MCF 10A (cell line): ENCODE measurements around the gene COPS3. TPM values are rescaled to one million over a fixed set of nuclear protein-coding genes. Genes with fewer than 3 reads are reported as not detected.
A peak's percentile ranks its signal among the peaks of the same experiment; 100 is the strongest.

Source experiments
- BruUV-seq: library from RNA; stranded (reverse); fragments of 400-500 nt; replicated peaks from 2 replicates; lab custom pipeline; 2021; lab: Mats Ljungman, UMichigan
- CTCF ChIA-PET: fragments of 300-600 bp; sonication (Branson Sonifier 250); formaldehyde crosslinking; extraction: SDS; loops from one replicate; lab custom pipeline; 2021; ENCODE audit warnings: antibody characterized with exemption, inconsistent platforms; lab: Yijun Ruan, JAX
- POLR2A ChIA-PET: fragments of 300-600, 350-650 bp; sonication (Branson Sonifier 250); formaldehyde crosslinking; extraction: SDS; loops from one replicate; lab custom pipeline; 2020; ENCODE audit warnings: antibody characterized with exemption, inconsistent platforms; lab: Yijun Ruan, JAX
- DNase-seq: peaks from one replicate; pipeline ENCODE4 v3.0.0-alpha.2; 2018; ENCODE audit not compliant: unreplicated experiment
- H3K27ac Mint-ChIP-seq: one replicate; pipeline ENCODE4 v1.8.0; 2022; ENCODE audit warnings: mild to moderate bottlenecking, low read depth, mixed read lengths; ENCODE audit not compliant: unreplicated experiment
- H3K27me3 Mint-ChIP-seq: one replicate; pipeline ENCODE4 v1.8.0; 2022; ENCODE audit warnings: mixed read lengths; ENCODE audit not compliant: insufficient read depth, unreplicated experiment
- H3K36me3 Mint-ChIP-seq: one replicate; pipeline ENCODE4 v1.8.0; 2022; ENCODE audit warnings: mild to moderate bottlenecking, moderate library complexity, mixed read lengths; ENCODE audit not compliant: insufficient read depth, unreplicated experiment
- H3K4me1 Mint-ChIP-seq: one replicate; pipeline ENCODE4 v1.8.0; 2022; ENCODE audit warnings: mixed read lengths; ENCODE audit not compliant: insufficient read depth, unreplicated experiment
- H3K4me3 Mint-ChIP-seq: one replicate; pipeline ENCODE4 v1.8.0; 2022; ENCODE audit warnings: mild to moderate bottlenecking, moderate library complexity, mixed read lengths; ENCODE audit not compliant: unreplicated experiment
- H3K9me3 Mint-ChIP-seq: one replicate; pipeline ENCODE4 v1.8.0; 2022; ENCODE audit warnings: mixed read lengths; ENCODE audit not compliant: unreplicated experiment
- intact Hi-C: fragments of 100-400 bp; cut with micrococcal nuclease; formaldehyde crosslinking; loops from 2 replicates; pipeline ENCODE4 v1.14.1; 2022
- total RNA-seq: library from RNA; stranded (reverse); gene quantifications from 2 replicates; pipeline ENCODE4 v1.2.3, GENCODE V29; 2022
- TF ChIP-seq, protein P1 (sequence below): fragments of 200-600 bp; IDR thresholded peaks from one replicate; pipeline ENCODE4 v1.8.0; 2022; ENCODE audit warnings: antibody characterized with exemption, mild to moderate bottlenecking; ENCODE audit not compliant: unreplicated experiment

The COPS3 gene
- total RNA-seq, 1 experiment from 2014 or later, result 91.8 TPM

DNA sequence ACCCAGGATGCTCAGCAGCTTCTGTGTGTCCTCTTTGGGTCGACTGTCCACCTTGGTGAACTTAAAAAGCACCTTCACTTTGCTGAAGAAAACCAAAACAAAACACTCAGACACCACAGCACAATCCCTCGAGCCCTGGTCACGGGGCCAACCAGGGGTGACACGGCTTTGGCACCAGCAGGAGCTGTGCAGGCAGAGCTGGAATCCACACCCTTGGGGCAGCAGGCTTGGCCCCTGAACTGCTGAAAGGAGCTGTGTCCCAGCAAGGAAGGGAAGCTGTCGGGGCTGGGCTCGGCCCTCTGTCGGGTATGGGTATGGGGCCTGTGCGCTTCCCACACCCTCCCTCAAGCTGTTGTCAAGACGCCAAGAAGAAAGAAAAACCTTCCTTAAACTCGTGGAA lies 67.3 kb downstream of the COPS3 start:
- Mint-ChIP-seq H3K4me3 (no peak overlapping the region), H3K36me3 (peaks cover 77% of the 10 kb centered on the region), H3K27ac (no peak overlapping the region), H3K27me3 (no peaks in the 10 kb centered on the region), H3K4me1 (no peaks in the 10 kb centered on the region), H3K9me3 (no peaks in the 10 kb centered on the region)
- TF ChIP-seq, protein P1, sequence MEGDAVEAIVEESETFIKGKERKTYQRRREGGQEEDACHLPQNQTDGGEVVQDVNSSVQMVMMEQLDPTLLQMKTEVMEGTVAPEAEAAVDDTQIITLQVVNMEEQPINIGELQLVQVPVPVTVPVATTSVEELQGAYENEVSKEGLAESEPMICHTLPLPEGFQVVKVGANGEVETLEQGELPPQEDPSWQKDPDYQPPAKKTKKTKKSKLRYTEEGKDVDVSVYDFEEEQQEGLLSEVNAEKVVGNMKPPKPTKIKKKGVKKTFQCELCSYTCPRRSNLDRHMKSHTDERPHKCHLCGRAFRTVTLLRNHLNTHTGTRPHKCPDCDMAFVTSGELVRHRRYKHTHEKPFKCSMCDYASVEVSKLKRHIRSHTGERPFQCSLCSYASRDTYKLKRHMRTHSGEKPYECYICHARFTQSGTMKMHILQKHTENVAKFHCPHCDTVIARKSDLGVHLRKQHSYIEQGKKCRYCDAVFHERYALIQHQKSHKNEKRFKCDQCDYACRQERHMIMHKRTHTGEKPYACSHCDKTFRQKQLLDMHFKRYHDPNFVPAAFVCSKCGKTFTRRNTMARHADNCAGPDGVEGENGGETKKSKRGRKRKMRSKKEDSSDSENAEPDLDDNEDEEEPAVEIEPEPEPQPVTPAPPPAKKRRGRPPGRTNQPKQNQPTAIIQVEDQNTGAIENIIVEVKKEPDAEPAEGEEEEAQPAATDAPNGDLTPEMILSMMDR, result no peak
- POLR2A ChIA-PET, result no interaction called here
- BruUV-seq, result no TSS peak
- no peak for DNase-seq
- CTCF ChIA-PET, result interaction anchor here (0.5 kb wide), 1 partner anchor 1004 kb away, joined by 4 read pairs; no protein-coding TSS in a partner anchor
- intact Hi-C loops, result no loop called here

DNA sequence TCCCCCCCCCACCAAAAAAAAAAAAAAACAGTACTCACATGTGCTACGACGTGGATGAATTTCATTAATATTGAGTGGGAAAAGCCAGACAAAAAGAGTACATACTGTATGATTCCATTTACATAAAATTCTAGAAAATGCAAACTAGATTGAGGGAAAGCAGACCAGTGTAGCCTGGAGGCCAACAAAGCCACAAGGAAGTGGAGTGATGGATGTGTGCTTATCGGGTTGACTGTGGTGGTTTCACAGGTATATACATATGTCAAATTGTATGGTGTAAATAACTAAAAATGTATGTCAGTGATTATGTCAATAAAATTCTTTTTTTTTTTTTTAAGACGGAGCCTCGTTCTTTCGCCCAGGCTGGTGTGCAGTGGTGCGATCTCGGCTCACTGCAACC lies 73.0 kb downstream of the COPS3 start:
- ChIA-PET CTCF (no interaction called here), POLR2A (interaction anchor here (0.9 to 1.1 kb wide), 2 partner anchors 15 to 30 kb away, joined by 3 read pairs; no protein-coding TSS in a partner anchor)
- H3K36me3 Mint-ChIP-seq, result peaks cover 44% of the 10 kb centered on the region
- H3K27ac Mint-ChIP-seq, result no peak overlapping the region
- intact Hi-C loops, result no loop called here
- peaks cover 15% of the 10 kb centered on the region for H3K4me1 Mint-ChIP-seq
- no peaks in the 10 kb centered on the region for H3K9me3 Mint-ChIP-seq
- H3K4me3 Mint-ChIP-seq, result no peak overlapping the region
- H3K27me3 Mint-ChIP-seq, result no peaks in the 10 kb centered on the region
- BruUV-seq, result no TSS peak
- DNase-seq, result no peak
- TF ChIP-seq, protein P1, result no peak

DNA sequence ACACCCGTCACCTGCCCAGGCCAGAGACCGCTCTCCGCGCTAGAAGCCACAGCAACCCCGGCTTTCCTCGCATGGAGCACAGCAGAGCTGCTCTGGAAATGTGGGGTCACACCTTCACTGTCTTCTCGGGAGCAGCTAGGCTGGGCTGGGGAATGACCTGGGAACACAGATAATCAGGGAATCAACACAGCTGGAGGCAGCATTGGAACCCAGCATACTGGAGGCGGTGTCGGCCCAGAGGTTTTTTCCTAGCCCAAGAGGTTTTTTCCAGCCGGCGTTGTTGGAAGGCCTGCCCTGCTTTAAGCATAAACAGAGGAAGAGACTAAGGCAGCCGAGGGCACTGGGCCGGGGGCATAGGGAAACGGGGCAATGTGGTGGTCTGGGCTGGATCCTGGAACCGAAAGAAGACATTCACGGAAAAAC lies 74.1 kb downstream of the COPS3 start:
- H3K27me3 Mint-ChIP-seq, result no peaks in the 10 kb centered on the region
- peaks cover 41% of the 10 kb centered on the region for H3K36me3 Mint-ChIP-seq
- no peaks in the 10 kb centered on the region for H3K9me3 Mint-ChIP-seq
- no TSS peak for BruUV-seq
- TF ChIP-seq, protein P1, result no peak
- ChIA-PET POLR2A (interaction anchor here (0.5 to 3.4 kb wide), 7 partner anchors 16 to 198 kb away, joined by 3 to 12 read pairs (median 3); partner anchors contain the start of genes COPS3 and FLCN), CTCF (interaction anchor here (0.6 to 0.7 kb wide), 3 partner anchors 10 to 335 kb away, joined by 3 to 4 read pairs (median 3); no protein-coding TSS in a partner anchor)
- H3K4me1 Mint-ChIP-seq, result peaks cover 19% of the 10 kb centered on the region
- intact Hi-C loops, result no loop called here
- DNase-seq, result no peak
- H3K27ac Mint-ChIP-seq, result peak overlapping the region; percentile 67
- H3K4me3 Mint-ChIP-seq, result peak overlapping the region; percentile 78

DNA sequence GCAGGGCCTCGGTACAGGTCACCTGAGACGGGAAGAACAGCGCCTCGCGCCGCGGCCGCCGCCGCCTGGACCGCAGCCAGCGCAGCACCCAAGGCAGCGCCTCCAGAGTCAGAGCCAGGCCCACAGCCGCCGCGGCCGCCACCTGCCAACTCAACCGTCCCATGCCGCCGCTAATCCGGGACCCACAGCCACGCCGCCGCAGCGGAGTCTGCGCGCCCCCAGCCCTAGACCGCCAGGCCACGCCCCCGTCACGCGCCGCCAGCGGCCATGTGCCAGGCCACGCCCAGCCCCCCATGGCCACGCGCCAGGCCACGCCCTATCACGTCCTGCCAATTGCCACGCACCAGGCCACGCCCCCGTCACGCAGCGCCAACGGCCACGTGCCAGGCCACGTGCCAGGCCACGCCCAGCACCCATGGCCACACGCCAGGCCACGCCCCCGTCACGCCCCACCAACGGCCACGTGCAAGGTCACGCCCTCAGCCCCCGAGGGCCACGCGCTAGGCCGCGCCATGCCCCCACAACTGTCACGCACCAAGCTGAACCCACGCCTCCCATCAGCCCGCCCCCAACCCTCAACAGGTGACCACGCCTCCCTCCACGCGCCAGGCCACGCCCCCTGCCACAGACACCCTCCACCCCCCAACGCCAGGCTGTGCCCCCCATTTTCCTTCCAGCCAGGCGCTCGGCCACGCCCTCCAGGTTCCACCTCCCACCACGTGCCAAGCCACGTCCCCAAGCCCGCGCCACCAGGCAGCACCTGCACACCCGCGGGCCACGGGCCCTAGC lies 74.7 kb downstream of the COPS3 start, which contains the start of gene PLD6:
Gene PLD6 (minus strand): TSS at position 210 of the 789 bp plus-strand sequence. CDS start 47 bp downstream, at position 163.
- CTCF ChIA-PET, result interaction anchor here (0.7 kb wide), 2 partner anchors 9 to 179 kb away, joined by 3 to 4 read pairs; no protein-coding TSS in a partner anchor
- no peaks in the 10 kb centered on the region for H3K27me3 Mint-ChIP-seq
- TF ChIP-seq, protein P1, result no peak
- H3K9me3 Mint-ChIP-seq, result no peaks in the 10 kb centered on the region
- peak within 1 kb of the TSS; percentile 78 for H3K4me3 Mint-ChIP-seq
- peaks cover 40% of the 10 kb centered on the region for H3K36me3 Mint-ChIP-seq
- intact Hi-C loops, result no loop called here
- H3K27ac Mint-ChIP-seq, result peak within 1 kb of the TSS; percentile 67
- peaks cover 19% of the 10 kb centered on the region for H3K4me1 Mint-ChIP-seq
- peak; percentile 73 for DNase-seq
- BruUV-seq, result no TSS peak
- POLR2A ChIA-PET, result interaction anchor here (0.7 to 3.4 kb wide), 7 partner anchors 17 to 197 kb away, joined by 3 to 12 read pairs (median 3); partner anchors contain the start of genes COPS3 and FLCN
